ENCODE data around the gene EDN3.
"Not testable (repeated sequence)": the region's sequence is repeated elsewhere in the genome, so short reads cannot be mapped to it uniquely, and the experiment has no call there.

EDN3 gene

GRCh38 chr20:59309218-59309617 is 8.8 kb downstream of the EDN3 start:
- no peak for DNase-seq

GRCh38 chr20:59314997-59315396 is 14.6 kb downstream of the EDN3 start:
- DNase-seq: no peak

- DNase-seq: no peak
Observed at GRCh38 chr20:59316911-59317731, 16.7 kb downstream of the EDN3 start.

- no peak for DNase-seq
Observed at GRCh38 chr20:59318201-59318790, 17.9 kb downstream of the EDN3 start.

GRCh38 chr20:59318803-59319202 is 18.4 kb downstream of the EDN3 start:
- no peak for DNase-seq

GRCh38 chr20:59320426-59320825 is 20.0 kb downstream of the EDN3 start:
- no peak for DNase-seq

- no peak for DNase-seq
Observed at GRCh38 chr20:59320854-59321647, 20.6 kb downstream of the EDN3 start.

GRCh38 chr20:59322081-59322480 is 21.7 kb downstream of the EDN3 start:
- DNase-seq: no peak

- no peak for DNase-seq
Observed at GRCh38 chr20:59322585-59323454, 22.4 kb downstream of the EDN3 start.

GRCh38 chr20:59323731-59324130 is 23.3 kb downstream of the EDN3 start:
- no peak for DNase-seq

- DNase-seq: no peak
Observed at GRCh38 chr20:59324521-59325141, 24.2 kb downstream of the EDN3 start.

GRCh38 chr20:59325142-59325523 is 24.7 kb downstream of the EDN3 start:
- no peak for DNase-seq

- DNase-seq: no peak
Observed at GRCh38 chr20:59326188-59326587, 25.8 kb downstream of the EDN3 start.

- DNase-seq: no peak
Observed at GRCh38 chr20:59328071-59328470, 27.7 kb downstream of the EDN3 start.

- no peak for DNase-seq
Observed at GRCh38 chr20:59331721-59332329, 31.4 kb downstream of the EDN3 start.

GRCh38 chr20:59333260-59333845 is 32.9 kb downstream of the EDN3 start:
- no peak for DNase-seq

GRCh38 chr20:59333951-59334350 is 33.5 kb downstream of the EDN3 start:
- no peak for DNase-seq

- DNase-seq: no peak
Observed at GRCh38 chr20:59334651-59335300, 34.4 kb downstream of the EDN3 start.

GRCh38 chr20:59335377-59335776 is 35.0 kb downstream of the EDN3 start:
- DNase-seq: no peak

GRCh38 chr20:59336540-59336939 is 36.1 kb downstream of the EDN3 start:
- DNase-seq: no peak

GRCh38 chr20:59338444-59338843 is 38.0 kb downstream of the EDN3 start:
- DNase-seq: not testable (repeated sequence)

Data from CD4-positive, alpha-beta T cell treated with Interleukin-1 beta for 1 hour (primary cell).